ENCODE measurements around the gene ZNF593.

Gene ZNF593

DNA sequence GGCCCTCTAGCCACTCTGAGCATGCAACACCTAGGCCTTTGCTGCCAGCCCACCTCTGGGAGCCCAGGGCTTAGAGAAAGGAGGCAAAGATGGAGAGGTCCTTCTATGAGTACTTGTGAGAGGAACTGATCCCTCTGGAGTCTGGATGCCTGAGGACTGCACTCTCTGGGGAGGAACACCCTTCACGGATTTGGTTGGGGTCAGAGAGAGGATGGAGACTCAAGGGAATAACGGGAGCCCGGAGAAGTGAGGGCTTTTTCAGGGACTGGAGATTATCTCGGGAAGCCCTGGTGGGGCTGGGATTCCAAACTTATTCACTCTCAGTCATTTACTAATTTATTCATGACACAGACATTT lies 532 bp upstream of the ZNF593 start:
- no peak for DNase-seq (ENCODE audit: low read depth)

GRCh38 chr1:26170472-26170821 lies 739 bp downstream of the ZNF593 start:
- no peak for DNase-seq (ENCODE audit: low read depth)

GRCh38 chr1:26171084-26172072 lies 1.7 kb downstream of the ZNF593 start, which contains the start of gene ZNF593OS:
Gene ZNF593OS (minus strand): TSS chr1:26171832. CDS start chr1:26171661, 171 bp downstream.
- no peak for DNase-seq (ENCODE audit: low read depth)

DNA sequence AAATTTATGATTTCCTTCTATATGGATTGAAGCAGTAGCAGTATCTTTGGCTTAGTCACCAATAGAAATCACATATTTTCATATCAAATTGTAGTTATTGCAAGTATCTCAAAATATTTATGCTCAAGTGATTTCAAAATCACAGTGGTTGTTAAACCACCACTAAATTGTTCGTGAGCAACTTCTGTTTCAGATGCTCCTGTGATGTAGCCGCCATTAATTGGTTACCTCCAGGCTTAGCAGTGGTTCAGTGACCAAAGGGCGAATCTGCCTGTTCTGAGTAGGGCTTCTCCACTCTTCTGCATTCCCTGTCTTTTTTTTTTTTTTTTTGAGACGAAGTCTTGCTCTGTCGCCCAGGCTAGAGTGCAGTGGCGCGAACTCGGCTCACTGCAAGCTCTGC lies 5.6 kb downstream of the ZNF593 start:
- DNase-seq (ENCODE audit: low read depth) = no peak

- no peak for DNase-seq (ENCODE audit: low read depth)
Measured at GRCh38 chr1:26177182-26177684, 7.5 kb downstream of the ZNF593 start, which contains the start of gene CNKSR1. Gene CNKSR1 (plus strand): TSS chr1:26177491. CDS start chr1:26177548, 57 bp downstream.

GRCh38 chr1:26180010-26180506 lies 10.3 kb downstream of the ZNF593 start:
- DNase-seq (ENCODE audit: low read depth) = no peak

DNA sequence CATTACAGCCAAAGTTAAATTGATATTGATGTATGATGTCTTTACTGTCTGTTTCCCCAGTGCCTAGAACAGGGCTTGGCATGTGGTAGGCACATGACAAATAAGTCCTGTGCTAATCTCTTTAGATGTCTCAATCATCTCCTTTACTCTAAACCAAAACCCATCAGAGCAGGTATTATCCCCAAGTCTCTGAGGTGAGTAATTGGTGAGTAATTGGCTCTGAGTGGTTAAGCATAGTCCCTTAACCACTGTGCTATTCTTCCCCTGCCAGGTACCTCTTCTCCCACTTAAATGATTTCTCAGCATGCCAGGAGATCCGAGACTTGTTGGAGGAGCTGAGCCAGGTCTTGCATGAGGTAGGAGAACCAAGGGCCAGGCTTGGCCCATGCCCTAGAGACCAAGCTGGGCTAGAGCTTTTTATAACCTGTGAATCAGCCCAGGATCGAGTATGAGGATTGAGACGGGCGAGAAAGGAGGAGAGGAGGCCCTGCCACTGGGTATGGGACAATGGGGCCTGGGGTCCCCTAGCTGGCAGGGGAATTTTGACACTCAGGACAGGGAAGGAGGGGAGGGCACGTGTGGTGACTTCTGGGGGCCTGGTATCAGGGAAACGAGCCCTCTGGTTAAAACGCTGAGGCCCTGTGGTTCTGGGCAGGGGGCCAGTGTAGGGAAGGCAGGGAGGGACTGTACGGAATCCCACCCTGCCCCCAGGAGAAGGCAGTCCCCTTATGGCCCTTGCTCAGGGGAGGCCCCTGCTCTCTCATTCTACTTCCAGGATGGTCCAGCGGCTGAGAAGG lies 12.1 kb downstream of the ZNF593 start:
- no peak for DNase-seq (ENCODE audit: low read depth)

DNA sequence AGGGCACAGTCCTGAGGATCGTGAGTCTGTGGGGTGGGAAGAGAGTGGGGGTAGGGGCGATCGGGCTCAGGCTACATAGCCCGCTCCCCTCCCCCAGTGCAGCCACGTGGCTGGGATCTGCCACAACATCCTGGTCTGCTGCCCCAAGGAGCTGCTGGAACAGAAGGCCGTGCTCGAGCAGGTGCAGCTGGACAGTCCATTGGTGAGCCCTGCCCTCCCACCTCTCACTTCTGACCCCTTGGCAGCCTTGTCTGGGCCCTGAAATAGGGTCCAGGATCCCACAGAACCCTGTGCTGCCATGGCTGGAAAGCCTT lies 12.6 kb downstream of the ZNF593 start:
- DNase-seq (ENCODE audit: low read depth) = no peak

DNA sequence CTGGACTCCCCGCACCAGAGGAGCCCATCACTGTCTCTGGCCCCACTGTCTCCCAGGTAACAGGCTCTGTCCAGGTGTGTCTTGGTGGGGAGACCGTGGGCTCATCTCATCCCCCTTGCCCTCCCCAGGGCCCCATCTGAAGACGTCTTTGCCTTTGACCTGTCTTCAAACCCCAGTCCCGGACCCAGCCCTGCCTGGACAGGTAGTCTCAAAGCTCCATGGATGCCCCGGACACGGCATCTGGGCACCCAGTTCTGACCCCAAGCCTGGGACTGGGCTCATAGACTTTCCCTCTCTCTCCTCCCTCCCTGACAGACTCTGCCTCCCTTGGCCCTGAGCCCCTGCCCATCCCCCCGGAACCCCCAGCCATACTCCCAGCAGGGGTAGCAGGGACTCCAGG lies 14.4 kb downstream of the ZNF593 start:
- no peak for DNase-seq (ENCODE audit: low read depth)

DNA sequence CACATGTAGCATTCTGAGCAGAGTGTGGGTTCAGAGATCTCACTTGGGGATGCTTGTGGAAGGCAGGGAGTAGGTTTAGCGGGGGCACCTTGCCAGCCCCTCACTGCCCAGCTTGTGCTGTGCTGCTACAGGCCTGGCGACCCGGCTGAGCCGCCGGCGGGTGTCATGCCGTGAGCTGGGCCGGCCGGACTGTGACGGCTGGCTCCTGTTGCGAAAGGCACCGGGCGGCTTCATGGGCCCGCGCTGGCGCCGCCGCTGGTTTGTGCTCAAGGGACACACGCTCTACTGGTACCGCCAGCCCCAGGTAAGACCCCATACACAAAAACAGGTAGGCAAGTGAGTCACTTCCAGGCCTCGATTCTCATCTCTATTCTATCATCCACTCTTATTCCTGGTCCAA lies 15.2 kb downstream of the ZNF593 start:
- DNase-seq (ENCODE audit: low read depth) = no peak

DNA sequence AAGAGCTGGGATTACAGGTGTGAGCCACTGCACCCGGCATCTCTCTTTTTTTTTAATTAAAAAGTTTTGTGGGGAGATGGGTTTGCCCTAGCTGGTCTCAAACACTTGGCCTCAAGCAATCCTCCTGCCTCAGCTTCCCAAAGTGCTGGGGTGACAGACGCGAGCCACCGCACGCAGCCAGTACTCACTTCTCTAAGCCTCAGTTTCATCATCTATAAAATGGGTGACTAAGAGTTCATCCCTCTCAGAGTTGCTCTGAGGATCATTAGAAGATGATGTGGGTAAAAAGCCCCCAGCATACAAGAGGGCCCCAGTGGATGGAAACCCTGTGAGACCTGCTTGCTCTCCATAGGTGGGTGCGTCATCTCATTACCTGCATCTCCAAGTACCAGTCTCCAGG lies 18.2 kb downstream of the ZNF593 start:
- DNase-seq (ENCODE audit: low read depth) = no peak

DNA sequence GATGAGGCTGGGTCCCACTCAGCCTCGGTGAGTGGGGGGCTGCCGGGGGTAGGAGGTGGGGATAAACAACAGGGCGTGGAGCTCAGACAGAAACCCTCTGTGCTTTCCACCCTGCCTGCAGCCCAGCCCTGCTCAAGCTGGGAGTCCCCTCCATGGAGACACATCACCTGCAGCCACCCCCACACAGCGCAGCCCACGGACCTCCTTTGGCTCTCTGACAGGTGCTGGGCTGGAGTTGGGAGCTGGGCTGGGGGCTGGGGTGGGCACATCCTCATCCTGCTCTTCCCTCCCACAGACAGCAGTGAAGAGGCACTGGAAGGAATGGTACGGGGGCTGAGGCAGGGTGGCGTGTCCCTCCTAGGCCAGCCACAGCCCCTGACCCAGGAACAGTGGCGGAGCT lies 18.8 kb downstream of the ZNF593 start:
- no peak for DNase-seq (ENCODE audit: low read depth)

DNA sequence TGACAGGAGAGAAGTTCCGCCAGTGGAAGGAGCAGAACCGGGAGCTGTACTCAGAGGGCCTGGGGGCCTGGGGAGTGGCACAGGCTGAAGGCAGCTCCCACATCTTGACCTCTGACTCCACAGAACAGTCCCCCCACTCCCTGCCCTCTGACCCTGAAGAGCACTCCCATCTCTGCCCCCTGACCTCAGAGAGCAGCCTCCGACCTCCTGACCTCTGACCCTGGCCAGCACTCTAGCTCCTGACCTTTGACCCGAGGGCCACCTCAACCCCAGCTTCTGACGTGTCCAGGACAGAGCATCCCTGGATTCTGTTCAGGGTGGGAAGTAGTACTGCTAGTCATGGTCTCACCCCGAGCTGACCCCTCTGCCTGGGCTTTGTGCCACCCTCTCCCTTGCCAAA lies 19.6 kb downstream of the ZNF593 start:
- DNase-seq (ENCODE audit: low read depth) = no peak

DNA sequence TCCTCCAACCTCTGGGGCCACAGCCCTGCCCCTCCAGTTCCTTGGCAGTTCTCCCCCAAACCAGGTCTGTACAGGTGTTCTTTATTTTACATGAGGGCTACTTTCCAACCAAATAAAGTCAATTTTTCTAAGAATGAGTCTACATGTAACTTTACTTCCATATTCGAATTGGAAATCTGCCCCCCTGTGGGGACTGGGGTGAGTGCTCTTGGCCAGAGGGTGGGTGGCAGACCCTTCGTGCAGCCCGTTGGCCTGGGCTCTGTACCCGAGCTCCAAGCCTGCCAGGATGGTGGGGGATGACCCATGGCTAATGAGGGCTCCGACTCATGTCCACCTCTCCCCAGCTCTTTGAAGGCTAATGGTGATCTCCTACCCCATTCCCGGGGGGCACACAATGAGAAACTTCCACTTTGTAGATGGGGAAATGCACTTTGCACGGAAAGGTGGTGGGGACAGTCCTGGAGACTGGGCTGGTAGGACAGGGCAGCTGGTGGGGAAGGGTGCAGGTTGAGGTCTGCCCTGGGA lies 20.1 kb downstream of the ZNF593 start:
- no peak for DNase-seq (ENCODE audit: low read depth)

- no peak for DNase-seq (ENCODE audit: low read depth)
Measured at GRCh38 chr1:26190373-26190987, 20.8 kb downstream of the ZNF593 start, which contains the start of gene CATSPER4. Gene CATSPER4 (plus strand): TSS chr1:26190602. CDS start chr1:26190628, 26 bp downstream.

- DNase-seq (ENCODE audit: low read depth) = no peak
Measured at GRCh38 chr1:26191739-26192138, 22.0 kb downstream of the ZNF593 start.

GRCh38 chr1:26195805-26196204 lies 26.1 kb downstream of the ZNF593 start:
- DNase-seq (ENCODE audit: low read depth) = no peak

DNA sequence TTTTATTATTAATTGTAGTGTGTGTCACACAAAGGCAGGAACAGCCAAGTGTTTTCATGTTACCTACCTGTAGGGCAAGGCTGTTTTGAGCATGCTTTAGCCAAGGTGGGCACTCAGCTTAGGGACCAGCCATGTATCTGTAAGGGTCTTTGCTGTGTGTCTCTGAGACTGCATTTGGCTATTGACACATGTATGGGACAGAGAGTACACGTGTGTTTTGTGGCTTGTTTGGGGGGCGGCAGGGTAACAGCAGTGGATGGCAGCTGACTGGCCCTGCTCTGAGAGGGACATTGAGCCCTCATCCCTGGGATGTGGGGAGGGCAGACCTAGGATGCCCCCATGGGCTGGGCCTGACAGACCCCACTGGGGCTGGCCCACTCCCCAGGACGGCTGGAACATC lies 27.6 kb downstream of the ZNF593 start:
- DNase-seq (ENCODE audit: low read depth) = no peak

DNA sequence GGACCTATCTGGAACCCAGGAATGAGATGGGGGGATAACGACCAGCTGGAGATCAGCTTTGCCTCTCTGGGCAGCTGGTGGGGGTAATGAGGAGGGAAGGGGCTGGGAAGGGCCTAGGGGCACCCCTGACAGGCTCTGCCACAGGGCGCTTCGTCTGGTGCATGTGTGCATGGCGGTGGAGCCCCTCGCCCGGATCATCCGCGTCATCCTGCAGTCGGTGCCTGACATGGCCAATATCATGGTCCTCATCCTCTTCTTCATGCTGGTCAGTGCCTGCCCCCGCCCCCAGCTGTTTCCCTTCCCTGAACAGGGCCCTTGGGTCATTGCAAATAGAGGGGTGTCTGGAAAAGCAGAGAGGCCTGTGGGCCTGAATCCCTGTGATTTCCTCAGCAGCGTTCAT lies 28.1 kb downstream of the ZNF593 start:
- no peak for DNase-seq (ENCODE audit: low read depth)

DNA sequence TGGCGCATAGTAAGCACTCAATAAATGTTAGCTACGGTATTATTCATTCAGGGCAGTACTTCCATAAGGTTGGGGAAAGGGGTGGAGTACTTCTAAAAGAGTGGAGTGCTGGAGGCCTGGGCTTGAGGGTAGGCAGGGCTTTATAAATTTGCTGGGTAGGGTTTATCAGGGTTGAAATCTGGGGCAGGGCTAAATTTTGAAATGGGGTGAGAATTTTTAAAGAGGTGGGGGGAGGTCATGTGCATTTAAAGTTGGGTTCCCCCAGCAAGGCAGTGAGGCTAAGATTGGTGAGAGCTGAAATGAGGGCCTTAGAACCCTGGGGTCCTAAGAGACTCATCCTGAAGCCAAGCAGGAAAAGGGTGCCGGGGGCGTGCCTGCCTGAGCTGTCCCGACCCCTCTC lies 30.7 kb downstream of the ZNF593 start:
- DNase-seq (ENCODE audit: low read depth) = no peak

- DNase-seq (ENCODE audit: low read depth) = no peak
Measured at GRCh38 chr1:26203642-26204318, 34.1 kb downstream of the ZNF593 start.
